Measurements from ENCODE around the gene CREB5.

CREB5 gene

GRCh38 chr7:28714459-28715120 is 302.3 kb downstream of the CREB5 start:
- no peak for TF ChIP-seq EZH2phosphoT487 (IDR thresholded peaks at IDR 0.05; ENCODE audit: borderline replicate concordance)
- TF ChIP-seq CTCF (conservative IDR thresholded peaks at IDR 0.05; ENCODE audit: low read length), result no peak
- H3K27me3 ChIP-seq (ENCODE audit: insufficient read depth, low read length, poor library complexity, severe bottlenecking), result no peaks in the 10 kb centered on the region
- no peak overlapping the region for H3K4me2 ChIP-seq (ENCODE audit: low read depth, low read length, poor library complexity, severe bottlenecking)

GRCh38 chr7:28717445-28718054 is 305.2 kb downstream of the CREB5 start:
- H3F3A ChIP-seq (ENCODE audit: low read depth), result no peaks in the 10 kb centered on the region
- H3K9me2 ChIP-seq (replicated peaks; ENCODE audit: low read depth, low read length), result no peaks in the 10 kb centered on the region
- no peak overlapping the region for H3K4me2 ChIP-seq (ENCODE audit: low read depth, low read length, poor library complexity, severe bottlenecking)
- H3K36me3 ChIP-seq (ENCODE audit: insufficient read depth, low read length), result no peaks in the 10 kb centered on the region
- no peaks in the 10 kb centered on the region for H3K79me2 ChIP-seq (ENCODE audit: insufficient read depth, low read length)
- no peak overlapping the region for H3K4me3 ChIP-seq (ENCODE audit: low read length, poor library complexity, severe bottlenecking)
- H3K4me1 ChIP-seq (ENCODE audit: insufficient read depth, low read length, poor library complexity, severe bottlenecking), result no peaks in the 10 kb centered on the region
- H4K20me1 ChIP-seq (ENCODE audit: insufficient read depth, low read length, poor library complexity, severe bottlenecking), result no peaks in the 10 kb centered on the region
- H3K27me3 ChIP-seq (ENCODE audit: insufficient read depth, low read length, poor library complexity, severe bottlenecking), result no peaks in the 10 kb centered on the region
- TF ChIP-seq CTCF (conservative IDR thresholded peaks at IDR 0.05; ENCODE audit: low read length) (no peak), EZH2phosphoT487 (IDR thresholded peaks at IDR 0.05; ENCODE audit: borderline replicate concordance) (no peak)
- H2AFZ ChIP-seq (ENCODE audit: low read length), result no peak overlapping the region
- no peaks in the 10 kb centered on the region for H3K9me3 ChIP-seq (ENCODE audit: insufficient read depth, low read depth, low read length)
- no peak overlapping the region for H3K9ac ChIP-seq (ENCODE audit: low read depth, low read length, poor library complexity, severe bottlenecking)

More at GRCh38 chr7:28714459-28715120, 302.3 kb downstream of the CREB5 start:
- H3F3A ChIP-seq (ENCODE audit: low read depth), result no peaks in the 10 kb centered on the region
- H3K79me2 ChIP-seq (ENCODE audit: insufficient read depth, low read length), result no peaks in the 10 kb centered on the region
- H3K9me3 ChIP-seq (ENCODE audit: insufficient read depth, low read depth, low read length), result no peaks in the 10 kb centered on the region
- no peaks in the 10 kb centered on the region for H4K20me1 ChIP-seq (ENCODE audit: insufficient read depth, low read length, poor library complexity, severe bottlenecking)
- no peaks in the 10 kb centered on the region for H3K36me3 ChIP-seq (ENCODE audit: insufficient read depth, low read length)
- H3K9ac ChIP-seq (ENCODE audit: low read depth, low read length, poor library complexity, severe bottlenecking), result no peak overlapping the region
- H3K4me3 ChIP-seq (ENCODE audit: low read length, poor library complexity, severe bottlenecking), result no peak overlapping the region
- peaks cover 7% of the 10 kb centered on the region for H3K4me1 ChIP-seq (ENCODE audit: insufficient read depth, low read length, poor library complexity, severe bottlenecking)
- no peak overlapping the region for H2AFZ ChIP-seq (ENCODE audit: low read length)
- H3K9me2 ChIP-seq (replicated peaks; ENCODE audit: low read depth, low read length), result no peaks in the 10 kb centered on the region

- no peaks in the 10 kb centered on the region for H3K4me1 ChIP-seq (ENCODE audit: insufficient read depth, low read length, poor library complexity, severe bottlenecking)
- H3K9ac ChIP-seq (ENCODE audit: low read depth, low read length, poor library complexity, severe bottlenecking), result no peak overlapping the region
- H3K79me2 ChIP-seq (ENCODE audit: insufficient read depth, low read length), result no peaks in the 10 kb centered on the region
- no peak overlapping the region for H3K4me3 ChIP-seq (ENCODE audit: low read length, poor library complexity, severe bottlenecking)
- no peaks in the 10 kb centered on the region for H3F3A ChIP-seq (ENCODE audit: low read depth)
- no peaks in the 10 kb centered on the region for H3K36me3 ChIP-seq (ENCODE audit: insufficient read depth, low read length)
- no peaks in the 10 kb centered on the region for H3K9me3 ChIP-seq (ENCODE audit: insufficient read depth, low read depth, low read length)
- H3K4me2 ChIP-seq (ENCODE audit: low read depth, low read length, poor library complexity, severe bottlenecking), result no peak overlapping the region
- H3K27me3 ChIP-seq (ENCODE audit: insufficient read depth, low read length, poor library complexity, severe bottlenecking), result no peaks in the 10 kb centered on the region
- H4K20me1 ChIP-seq (ENCODE audit: insufficient read depth, low read length, poor library complexity, severe bottlenecking), result no peaks in the 10 kb centered on the region
- H2AFZ ChIP-seq (ENCODE audit: low read length), result no peak overlapping the region
- no peaks in the 10 kb centered on the region for H3K9me2 ChIP-seq (replicated peaks; ENCODE audit: low read depth, low read length)
- TF ChIP-seq EZH2phosphoT487 (IDR thresholded peaks at IDR 0.05; ENCODE audit: borderline replicate concordance) (no peak), CTCF (conservative IDR thresholded peaks at IDR 0.05; ENCODE audit: low read length) (no peak)
Measured at GRCh38 chr7:28718055-28718481, 305.8 kb downstream of the CREB5 start.

All from Loucy (cell line).